ENCODE measurements around the gene RUNX2.

GRCh38 chr6:45679631-45680030 is 351.5 kb downstream of the RUNX2 start:
- TF ChIP-seq CTCF (IDR thresholded peaks at IDR 0.05; ENCODE audit: insufficient read depth, low read depth, low read length) (no peak), EZH2 (IDR thresholded peaks at IDR 0.05; ENCODE audit: insufficient read depth, low read length) (no peak)
